Activated naive CD4-positive, alpha-beta T cell treated with anti-CD3 and anti-CD28 coated beads for 36 hours (primary cell): ENCODE results near the gene RPS6KL1. TPM values are rescaled to one million over a fixed set of nuclear protein-coding genes. Genes with fewer than 3 reads are reported as not detected.

Source experiments
- CTCF ChIA-PET: fragments of 350-600 bp; sonication (Branson Sonifier 250); formaldehyde crosslinking; loops from one replicate; lab custom pipeline; 2021; ENCODE audit warnings: antibody characterized with exemption; lab: Charles Lee
- DNase-seq: peaks from one replicate; pipeline ENCODE4 v3.0.0-alpha.2; 2020
- H3K27ac Mint-ChIP-seq: one replicate; pipeline ENCODE4 v1.8.0; 2021; ENCODE audit warnings: mild to moderate bottlenecking, mixed read lengths
- H3K27me3 Mint-ChIP-seq: one replicate; pipeline ENCODE4 v1.8.0; 2021; ENCODE audit warnings: low read depth, mixed read lengths
- H3K36me3 Mint-ChIP-seq: one replicate; pipeline ENCODE4 v1.8.0; 2021; ENCODE audit warnings: low read depth, mixed read lengths
- H3K4me1 Mint-ChIP-seq: one replicate; pipeline ENCODE4 v1.8.0; 2021; ENCODE audit warnings: low read depth, mixed read lengths
- H3K4me3 Mint-ChIP-seq: one replicate; pipeline ENCODE4 v1.8.0; 2021; ENCODE audit warnings: mild to moderate bottlenecking, moderate library complexity, mixed read lengths
- H3K9me3 Mint-ChIP-seq: one replicate; pipeline ENCODE4 v1.8.0; 2021; ENCODE audit warnings: mixed read lengths
- intact Hi-C: fragments of 100-400 bp; cut with micrococcal nuclease; formaldehyde crosslinking; loops from one replicate; pipeline ENCODE4 v1.15.1; 2023
- total RNA-seq, 2 experiments: library from RNA; stranded (reverse); gene quantifications; one replicate each; pipeline ENCODE4 v1.2.3, GENCODE V29; 2021

RPS6KL1 gene
- total RNA-seq, 2 experiments from 2014 or later: 4.5 to 6.8 TPM

DNA sequence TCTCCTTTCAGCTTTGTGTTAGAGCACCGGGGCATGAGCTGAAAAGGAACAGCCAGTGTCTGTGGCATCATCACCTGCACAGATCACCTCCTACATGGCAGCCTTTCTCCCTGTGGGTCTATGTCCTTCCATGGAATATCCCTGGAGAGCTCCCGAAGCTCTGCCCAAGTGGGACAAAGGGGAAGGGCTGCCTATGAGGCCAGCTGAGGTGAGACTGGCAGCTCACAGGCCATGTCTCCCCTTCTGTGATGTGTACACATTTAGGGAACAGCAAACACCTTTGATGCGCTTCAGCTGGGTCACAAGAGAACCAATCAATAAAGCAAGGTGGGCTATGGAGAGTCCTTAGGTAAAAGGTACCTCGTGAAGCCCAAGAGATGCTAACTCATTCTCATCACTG, 51.2 kb downstream of the RPS6KL1 start:
- DNase-seq: no peak
- Mint-ChIP-seq H3K4me3 (no peak overlapping the region), H3K36me3 (no peaks in the 10 kb centered on the region), H3K4me1 (peaks cover 27% of the 10 kb centered on the region), H3K27me3 (no peaks in the 10 kb centered on the region), H3K9me3 (no peaks in the 10 kb centered on the region), H3K27ac (no peak overlapping the region)
- intact Hi-C loops: no loop called here
- CTCF ChIA-PET: interaction anchor here (1.2 to 6.0 kb wide), 5 partner anchors 9 to 217 kb away, joined by 3 to 81 read pairs (median 16); partner anchors contain the start of gene DLST

DNA sequence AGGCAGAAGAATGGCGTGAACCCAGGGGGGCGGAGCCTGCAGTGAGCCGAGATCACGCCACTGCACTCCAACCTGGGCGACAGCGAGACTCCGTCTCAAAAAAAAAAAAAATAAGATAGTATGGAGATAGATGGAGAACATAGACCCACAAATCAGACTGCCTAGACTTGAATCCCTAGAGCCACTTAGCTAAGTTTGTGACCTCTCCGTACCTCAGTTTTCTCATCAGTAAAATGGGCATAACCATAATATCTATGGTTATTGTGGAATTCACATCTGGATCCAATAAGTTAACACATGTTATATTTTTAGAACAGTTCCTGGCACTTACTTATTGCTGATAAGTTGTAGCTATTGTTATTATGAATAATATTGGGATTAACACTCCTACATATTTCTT, 54.3 kb downstream of the RPS6KL1 start:
- peaks cover 16% of the 10 kb centered on the region for H3K4me1 Mint-ChIP-seq
- no peaks in the 10 kb centered on the region for H3K9me3 Mint-ChIP-seq
- CTCF ChIA-PET: interaction anchor here (0.9 to 2.9 kb wide), 6 partner anchors 7 to 1064 kb away, joined by 3 to 18 read pairs (median 6); partner anchors contain the start of gene PROX2
- no peaks in the 10 kb centered on the region for H3K27me3 Mint-ChIP-seq
- no peaks in the 10 kb centered on the region for H3K36me3 Mint-ChIP-seq
- no peak for DNase-seq
- intact Hi-C loops: no loop called here
- H3K27ac Mint-ChIP-seq: no peak overlapping the region
- H3K4me3 Mint-ChIP-seq: no peak overlapping the region

DNA sequence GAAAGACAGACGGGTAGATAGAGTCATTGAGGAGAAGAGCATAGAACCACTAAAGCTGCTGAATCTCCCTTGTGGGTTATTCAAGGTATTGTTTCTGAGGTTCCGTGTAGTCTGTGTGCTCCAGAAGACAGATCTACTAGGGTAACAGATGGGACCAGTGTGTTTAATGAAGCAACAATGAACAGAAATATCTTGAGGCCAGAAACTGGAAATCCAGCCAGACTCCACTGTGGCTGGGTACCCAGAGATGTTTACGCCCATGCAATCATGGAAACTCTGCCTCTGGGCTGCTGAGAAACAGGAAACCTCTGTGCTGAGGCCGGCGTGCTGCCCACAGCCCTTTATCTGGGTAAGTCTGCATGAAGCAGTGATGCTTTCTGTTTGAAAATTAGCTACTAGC, 55.4 kb downstream of the RPS6KL1 start:
- intact Hi-C loops: no loop called here
- no peaks in the 10 kb centered on the region for H3K36me3 Mint-ChIP-seq
- no peak overlapping the region for H3K27ac Mint-ChIP-seq
- peak; percentile 64 for DNase-seq
- H3K4me1 Mint-ChIP-seq: peaks cover 16% of the 10 kb centered on the region
- no peaks in the 10 kb centered on the region for H3K27me3 Mint-ChIP-seq
- H3K9me3 Mint-ChIP-seq: no peaks in the 10 kb centered on the region
- peak overlapping the region; percentile 7 for H3K4me3 Mint-ChIP-seq
- CTCF ChIA-PET: interaction anchor here (0.6 to 2.9 kb wide), 8 partner anchors 8 to 221 kb away, joined by 3 to 18 read pairs (median 6); partner anchors contain the start of gene PROX2

DNA sequence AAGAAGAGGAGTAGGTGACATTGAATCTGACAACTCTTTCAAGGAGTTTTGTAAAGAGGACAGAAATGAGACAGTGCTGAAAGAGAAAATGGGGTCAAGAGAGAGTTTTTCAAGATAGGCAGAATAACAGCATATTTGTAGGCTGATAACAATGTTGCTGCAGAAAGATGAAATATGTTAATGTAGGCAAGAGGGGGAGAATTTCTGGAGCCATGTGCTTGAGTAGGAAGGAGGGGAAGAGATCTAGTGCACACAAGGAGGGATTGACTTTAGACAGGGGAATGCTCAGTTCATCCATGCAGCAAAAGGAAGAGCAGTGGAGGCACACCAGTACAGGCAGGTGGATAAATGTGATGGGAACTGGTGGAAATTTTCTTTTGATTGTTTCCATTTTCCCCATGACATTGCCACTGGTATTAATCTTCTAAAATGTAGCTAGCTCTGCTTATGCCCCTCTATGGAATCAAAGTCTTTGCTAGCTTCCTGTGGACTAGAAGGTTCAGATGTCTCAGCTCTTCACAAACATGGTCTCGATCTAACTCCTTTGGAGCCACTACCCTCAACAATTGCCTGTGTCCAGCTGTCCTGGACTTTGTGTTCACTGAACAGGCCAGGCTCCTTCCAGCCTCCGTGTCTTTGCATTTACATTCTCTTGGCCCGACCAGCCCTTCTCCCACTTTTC, 56.2 kb downstream of the RPS6KL1 start:
- Mint-ChIP-seq H3K36me3 (no peaks in the 10 kb centered on the region), H3K4me3 (no peak overlapping the region), H3K27ac (no peak overlapping the region), H3K4me1 (peaks cover 16% of the 10 kb centered on the region), H3K9me3 (no peaks in the 10 kb centered on the region), H3K27me3 (no peaks in the 10 kb centered on the region)
- CTCF ChIA-PET: interaction anchor here (0.6 to 2.9 kb wide), 6 partner anchors 9 to 221 kb away, joined by 3 to 18 read pairs (median 6); partner anchors contain the start of gene PROX2
- no peak for DNase-seq
- intact Hi-C loops: no loop called here

DNA sequence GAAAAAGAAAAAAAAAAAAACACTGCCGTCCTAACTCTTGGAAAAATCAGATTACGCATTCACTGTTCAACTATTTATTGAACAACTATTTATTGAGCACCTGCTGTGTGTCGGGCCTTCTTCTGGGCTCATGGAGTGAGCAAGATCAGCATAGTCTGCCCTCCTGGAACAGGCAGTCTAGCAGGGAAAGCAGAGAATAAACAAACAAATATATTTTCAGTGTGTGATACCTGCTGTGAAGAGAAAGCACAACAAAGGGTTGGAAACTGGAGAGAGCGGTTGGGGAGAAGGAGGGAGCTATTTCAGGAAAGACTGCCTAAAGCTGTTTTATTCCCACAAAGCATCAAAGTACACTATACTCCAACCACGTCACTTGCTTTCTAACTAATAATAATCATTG, 57.9 kb downstream of the RPS6KL1 start:
- DNase-seq: no peak
- H3K4me1 Mint-ChIP-seq: peaks cover 18% of the 10 kb centered on the region
- no peak overlapping the region for H3K4me3 Mint-ChIP-seq
- no peak overlapping the region for H3K27ac Mint-ChIP-seq
- H3K27me3 Mint-ChIP-seq: no peaks in the 10 kb centered on the region
- intact Hi-C loops: no loop called here
- CTCF ChIA-PET: interaction anchor here (0.7 to 15.1 kb wide), 5 partner anchors 11 to 73 kb away, joined by 3 to 379 read pairs (median 5); no protein-coding TSS in a partner anchor
- H3K36me3 Mint-ChIP-seq: no peaks in the 10 kb centered on the region
- H3K9me3 Mint-ChIP-seq: no peaks in the 10 kb centered on the region

DNA sequence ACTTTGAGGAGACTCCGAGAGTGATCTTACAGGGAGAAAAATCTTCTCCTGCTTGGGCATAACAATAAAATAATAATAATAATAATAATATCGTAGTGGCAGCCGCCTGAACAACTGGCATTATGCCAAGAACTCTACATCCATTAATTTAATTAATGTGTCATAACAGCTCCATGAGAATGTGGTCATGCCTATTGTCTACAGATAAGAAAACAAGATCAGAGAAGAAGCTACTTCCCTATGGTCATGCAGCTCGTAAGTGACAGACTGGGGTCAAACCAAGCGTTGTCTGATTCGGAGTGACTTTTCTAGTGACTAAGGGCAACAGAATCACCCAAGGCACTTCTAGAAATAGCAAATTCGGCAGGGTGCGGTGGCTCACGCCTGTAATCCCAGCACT, 58.9 kb downstream of the RPS6KL1 start:
- Mint-ChIP-seq H3K4me1 (peaks cover 18% of the 10 kb centered on the region), H3K9me3 (no peaks in the 10 kb centered on the region), H3K36me3 (no peaks in the 10 kb centered on the region), H3K4me3 (no peak overlapping the region), H3K27ac (no peak overlapping the region), H3K27me3 (no peaks in the 10 kb centered on the region)
- CTCF ChIA-PET: interaction anchor here (0.8 to 15.1 kb wide), 7 partner anchors 12 to 225 kb away, joined by 3 to 379 read pairs (median 5); partner anchors contain the start of gene PROX2
- intact Hi-C loops: no loop called here
- no peak for DNase-seq

DNA sequence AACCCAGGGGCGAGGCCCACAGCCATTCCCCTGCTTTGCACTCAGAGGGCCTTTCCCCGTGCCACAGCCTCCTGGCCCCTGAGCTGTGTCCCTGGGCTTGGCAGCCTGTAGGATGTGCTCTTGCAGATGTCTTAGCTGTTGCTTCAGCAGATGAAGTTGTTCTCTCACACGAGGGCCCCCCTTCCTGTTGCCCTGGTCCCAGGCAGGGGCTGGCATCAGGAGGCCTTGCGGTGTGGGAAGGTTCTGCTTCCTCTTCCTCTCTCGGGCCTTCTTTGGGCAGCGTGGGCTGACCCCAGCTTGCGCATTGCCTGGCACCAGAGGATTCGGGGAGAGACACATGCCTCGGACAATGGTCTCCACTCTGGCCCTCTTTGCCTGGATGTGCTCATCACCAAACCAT, 59.8 kb downstream of the RPS6KL1 start:
- Mint-ChIP-seq H3K36me3 (no peaks in the 10 kb centered on the region), H3K27ac (no peak overlapping the region), H3K4me1 (peaks cover 18% of the 10 kb centered on the region), H3K9me3 (no peaks in the 10 kb centered on the region), H3K4me3 (no peak overlapping the region), H3K27me3 (no peaks in the 10 kb centered on the region)
- intact Hi-C loops: no loop called here
- no peak for DNase-seq
- CTCF ChIA-PET: interaction anchor here (1.0 to 15.1 kb wide), 11 partner anchors 9 to 254 kb away, joined by 3 to 379 read pairs (median 40); partner anchors contain the start of gene PROX2

DNA sequence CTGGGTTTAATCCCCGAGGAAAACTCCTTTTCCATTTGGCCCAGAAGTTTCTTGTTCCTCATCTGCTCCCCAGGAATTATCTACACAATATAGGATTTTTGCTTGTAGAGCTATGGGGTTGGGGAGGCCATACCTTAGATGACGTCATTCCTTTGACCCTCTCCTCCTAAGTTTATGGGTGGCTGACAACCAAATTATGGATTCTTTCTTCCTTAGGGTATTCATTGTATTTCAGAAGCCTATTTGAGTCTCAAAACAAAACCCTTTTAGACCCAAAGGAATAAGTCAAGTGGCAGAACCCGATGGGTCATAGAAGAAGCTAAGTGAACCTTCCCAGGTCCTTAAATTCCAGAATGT, 61.3 kb downstream of the RPS6KL1 start:
- Mint-ChIP-seq H3K4me1 (peaks cover 6% of the 10 kb centered on the region), H3K4me3 (no peak overlapping the region), H3K9me3 (no peaks in the 10 kb centered on the region), H3K27me3 (no peaks in the 10 kb centered on the region), H3K27ac (no peak overlapping the region), H3K36me3 (no peaks in the 10 kb centered on the region)
- DNase-seq: no peak
- CTCF ChIA-PET: interaction anchor here (0.6 to 15.1 kb wide), 37 partner anchors 9 to 700 kb away, joined by 3 to 379 read pairs (median 7); partner anchors contain the start of genes EIF2B2, MLH3, PROX2 and YLPM1
- intact Hi-C loops: loop anchor here (1.0 to 2.0 kb wide), 3 partner anchors 44 to 441 kb away; no protein-coding TSS in a partner anchor

DNA sequence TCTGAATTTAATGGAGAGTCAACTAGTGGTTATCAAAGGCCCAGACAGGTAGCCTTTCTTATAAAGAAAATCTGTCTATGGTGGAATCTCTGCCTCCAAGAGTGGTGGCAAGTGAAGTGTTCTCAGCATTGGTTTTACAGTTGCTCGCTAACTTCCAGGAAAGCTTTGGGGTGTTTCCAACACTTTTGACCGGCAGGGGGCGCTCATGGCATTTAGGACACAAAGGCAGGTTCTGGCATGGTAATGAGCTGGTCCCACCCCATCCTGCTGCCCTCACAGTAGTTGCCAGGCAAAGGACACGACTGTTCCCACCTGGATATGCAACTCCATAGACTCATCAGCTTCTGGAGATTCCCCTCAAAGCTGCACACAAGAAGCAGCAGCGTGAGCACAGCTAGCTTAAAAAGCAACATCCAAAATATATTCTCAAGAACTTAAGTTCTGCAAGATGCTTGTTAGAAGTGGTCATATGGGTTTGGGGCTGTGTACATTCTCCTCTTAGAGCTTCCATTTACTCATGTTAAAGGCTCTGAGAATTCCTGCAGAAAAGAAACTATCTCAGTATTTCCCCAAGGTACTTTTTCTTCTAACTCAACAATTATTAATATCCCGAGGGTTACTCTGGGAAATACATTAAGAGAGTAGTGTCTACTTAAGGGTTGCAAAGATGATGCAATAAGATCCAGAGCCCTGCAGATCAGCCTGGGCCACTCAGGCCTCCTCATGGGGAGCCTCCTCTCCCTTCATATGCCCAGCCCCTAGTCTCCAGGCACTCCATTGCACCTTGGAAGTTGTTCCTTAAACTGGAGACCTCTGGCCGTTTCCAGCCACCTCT, 61.9 kb downstream of the RPS6KL1 start:
- peak; percentile 97 for DNase-seq
- H3K4me3 Mint-ChIP-seq: no peak overlapping the region
- no peaks in the 10 kb centered on the region for H3K36me3 Mint-ChIP-seq
- intact Hi-C loops: loop anchor here (1.0 to 2.0 kb wide), 3 partner anchors 44 to 442 kb away; no protein-coding TSS in a partner anchor
- peaks cover 2% of the 10 kb centered on the region for H3K4me1 Mint-ChIP-seq
- no peak overlapping the region for H3K27ac Mint-ChIP-seq
- H3K9me3 Mint-ChIP-seq: no peaks in the 10 kb centered on the region
- no peaks in the 10 kb centered on the region for H3K27me3 Mint-ChIP-seq
- CTCF ChIA-PET: interaction anchor here (0.6 to 15.1 kb wide), 57 partner anchors 9 to 701 kb away, joined by 3 to 379 read pairs (median 5); partner anchors contain the start of genes EIF2B2, MLH3, PROX2 and RPS6KL1

DNA sequence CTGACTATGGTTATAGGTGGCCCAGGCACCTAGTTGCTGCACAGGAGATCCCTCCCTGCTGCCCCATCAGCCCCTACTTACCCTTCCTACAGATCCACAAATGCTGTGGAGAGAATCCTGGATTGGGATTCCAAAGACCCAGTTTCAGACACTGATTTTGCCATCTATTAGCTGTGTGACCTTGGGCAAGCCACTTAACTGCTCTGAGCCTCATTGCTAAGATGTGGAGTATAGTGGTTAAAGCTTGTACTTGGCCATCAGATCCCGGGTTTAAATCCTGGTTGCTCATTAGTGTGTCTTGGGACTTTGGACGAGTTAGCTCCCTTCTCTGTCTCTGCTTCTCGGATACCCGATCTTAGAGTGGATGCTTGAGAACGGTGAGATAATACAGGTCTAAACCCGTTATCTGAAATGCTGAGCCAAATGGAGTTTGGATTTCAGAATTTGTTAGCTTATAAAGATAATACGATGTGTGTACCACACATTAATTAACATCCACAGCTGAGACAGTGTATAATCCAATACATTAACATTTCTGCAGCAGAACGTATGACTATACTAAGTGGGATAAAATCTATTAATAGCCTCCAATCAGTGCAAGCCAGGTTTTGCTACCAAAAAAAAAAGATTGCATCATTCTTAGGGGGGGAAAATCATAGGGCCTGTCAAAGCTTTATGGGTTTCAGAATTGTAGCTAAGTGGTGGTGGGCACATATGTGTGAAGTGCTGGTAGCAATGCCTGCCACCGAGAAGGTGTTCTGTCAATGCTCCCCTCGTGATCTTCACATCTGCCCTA, 63.1 kb downstream of the RPS6KL1 start:
- no peaks in the 10 kb centered on the region for H3K27me3 Mint-ChIP-seq
- no peak overlapping the region for H3K4me3 Mint-ChIP-seq
- no peak for DNase-seq
- H3K36me3 Mint-ChIP-seq: no peaks in the 10 kb centered on the region
- H3K27ac Mint-ChIP-seq: no peak overlapping the region
- H3K9me3 Mint-ChIP-seq: no peaks in the 10 kb centered on the region
- CTCF ChIA-PET: interaction anchor here (0.6 to 15.1 kb wide), 35 partner anchors 7 to 443 kb away, joined by 3 to 379 read pairs (median 7); partner anchors contain the start of genes EIF2B2, LTBP2, PROX2 and YLPM1
- peaks cover 2% of the 10 kb centered on the region for H3K4me1 Mint-ChIP-seq
- intact Hi-C loops: loop anchor here (2.0 kb wide), 1 partner anchor 443 kb away; no protein-coding TSS in a partner anchor

DNA sequence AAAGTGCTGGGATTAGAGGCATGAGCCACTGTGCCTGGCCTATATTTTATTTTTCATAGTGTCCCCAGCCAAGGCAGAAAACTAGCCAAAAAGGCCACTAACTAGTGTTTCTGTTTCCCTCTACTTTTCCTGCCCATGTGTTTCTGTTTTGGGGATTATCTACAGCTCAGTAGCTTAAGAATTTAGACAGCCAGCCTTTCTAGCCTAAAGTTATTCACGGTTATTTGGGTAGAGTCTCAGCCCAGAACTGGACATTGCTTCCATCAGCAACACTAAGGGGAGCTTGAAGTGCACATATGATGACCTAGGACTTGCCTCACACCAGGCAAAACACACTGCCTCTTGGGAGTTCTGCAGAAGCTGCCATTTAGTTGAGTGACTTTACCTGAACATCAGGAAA, 65.0 kb downstream of the RPS6KL1 start:
- CTCF ChIA-PET: interaction anchor here (0.7 to 15.1 kb wide), 8 partner anchors 9 to 249 kb away, joined by 3 to 379 read pairs (median 5); no protein-coding TSS in a partner anchor
- H3K9me3 Mint-ChIP-seq: no peaks in the 10 kb centered on the region
- no peak overlapping the region for H3K4me3 Mint-ChIP-seq
- no peak for DNase-seq
- H3K27ac Mint-ChIP-seq: no peak overlapping the region
- no peaks in the 10 kb centered on the region for H3K36me3 Mint-ChIP-seq
- H3K4me1 Mint-ChIP-seq: peaks cover 12% of the 10 kb centered on the region
- intact Hi-C loops: no loop called here
- H3K27me3 Mint-ChIP-seq: no peaks in the 10 kb centered on the region
